HTERT RPE-1 (cell line): Measurements from ENCODE around the gene ANLN.
"Not testable (repeated sequence)": the region's sequence is repeated elsewhere in the genome, so short reads cannot be mapped to it uniquely, and the experiment has no call there.

Experiments used
- in situ Hi-C: fragments of 300-500 bp; cut with MboI; formaldehyde crosslinking; loops from 4 replicates; pipeline ENCODE4 v1.14.3; 2020; ENCODE audit warnings: low sequenced_read_pairs

Gene ANLN

GRCh38 chr7:36379831-36380504 lies 9.7 kb upstream of the ANLN start:
- in situ Hi-C loops = no loop called here

- in situ Hi-C loops = no loop called here
Observed at GRCh38 chr7:36381056-36381455, 8.6 kb upstream of the ANLN start.

GRCh38 chr7:36383284-36383683 lies 6.4 kb upstream of the ANLN start:
- in situ Hi-C loops = not testable (repeated sequence)

- in situ Hi-C loops = not testable (repeated sequence)
Observed at GRCh38 chr7:36385646-36386045, 4.0 kb upstream of the ANLN start.

GRCh38 chr7:36387435-36388231 lies 2.0 kb upstream of the ANLN start:
- in situ Hi-C loops = no loop called here

GRCh38 chr7:36388423-36388822 lies 1.2 kb upstream of the ANLN start:
- in situ Hi-C loops = no loop called here

GRCh38 chr7:36390199-36391090 lies 783 bp downstream of the ANLN start:
- in situ Hi-C loops = no loop called here

- in situ Hi-C loops = no loop called here
Observed at GRCh38 chr7:36391436-36392198, 2.0 kb downstream of the ANLN start.

GRCh38 chr7:36393826-36394225 lies 4.2 kb downstream of the ANLN start:
- in situ Hi-C loops = no loop called here

- in situ Hi-C loops = no loop called here
Observed at GRCh38 chr7:36395171-36395894, 5.7 kb downstream of the ANLN start.

- in situ Hi-C loops = no loop called here
Observed at GRCh38 chr7:36396150-36396549, 6.5 kb downstream of the ANLN start.

GRCh38 chr7:36400036-36400435 lies 10.4 kb downstream of the ANLN start:
- in situ Hi-C loops = no loop called here

GRCh38 chr7:36400606-36401005 lies 10.9 kb downstream of the ANLN start:
- in situ Hi-C loops = no loop called here

- in situ Hi-C loops = no loop called here
Observed at GRCh38 chr7:36403452-36403851, 13.8 kb downstream of the ANLN start.

- in situ Hi-C loops = no loop called here
Observed at GRCh38 chr7:36404639-36405408, 15.2 kb downstream of the ANLN start.

GRCh38 chr7:36405409-36405803 lies 15.7 kb downstream of the ANLN start:
- in situ Hi-C loops = no loop called here

- in situ Hi-C loops = no loop called here
Observed at GRCh38 chr7:36406156-36406555, 16.5 kb downstream of the ANLN start.

- in situ Hi-C loops = no loop called here
Observed at GRCh38 chr7:36407636-36408550, 18.2 kb downstream of the ANLN start.
